A549 (cell line): Measurements from ENCODE around the gene ZPBP2.

Source experiments
- CEBPB ChIP-seq, 2 experiments: fragments of >200 bp in 1 of 2; sonication (Bioruptor Twin) in 1 of 2; formaldehyde crosslinking in 1 of 2; IDR thresholded peaks; 2 replicates each; pipeline ENCODE4 v1.6.1; 2012 to 2016
- CHD2 ChIP-seq: fragments of 150-350 bp; IDR thresholded peaks from 2 replicates; pipeline ENCODE4 v1.6.1; 2014; ENCODE audit warnings: low read length; ENCODE audit not compliant: partially characterized antibody
- MAFK ChIP-seq: fragments of 450-650 bp; IDR thresholded peaks from 2 replicates; pipeline ENCODE4 v1.6.1; 2014; ENCODE audit not compliant: partially characterized antibody
- POLR2A ChIP-seq: IDR thresholded peaks from 2 replicates; pipeline ENCODE4 v1.6.1; 2012; ENCODE audit warnings: mild to moderate bottlenecking, low read length
- RAD21 ChIP-seq, 2 experiments: fragments of >200 bp in 1 of 2; sonication (Bioruptor Twin) in 1 of 2; formaldehyde crosslinking in 1 of 2; IDR thresholded peaks in 1 of 2; conservative IDR thresholded peaks in 1 of 2; 2 replicates in 1 of 2; 3 replicates in 1 of 2; pipeline ENCODE4 v1.6.1; 2012 to 2018; ENCODE audit warnings: inconsistent platforms in 1 of 2
- RCOR1 ChIP-seq: fragments of 150-350 bp; IDR thresholded peaks from 2 replicates; pipeline ENCODE4 v1.6.1; 2014; ENCODE audit warnings: antibody characterized with exemption, low read length, low read depth
- SMC3 ChIP-seq: fragments of >200 bp; sonication (Bioruptor Twin); formaldehyde crosslinking; IDR thresholded peaks from 3 replicates; pipeline ENCODE4 v1.6.1; 2018; ENCODE audit warnings: inconsistent platforms
- TP53 ChIP-seq: fragments of 250-450 bp; sonication (Bioruptor Pico); IDR thresholded peaks from 2 replicates; pipeline ENCODE4 v1.5.0; 2021; ENCODE audit warnings: mild to moderate bottlenecking, moderate library complexity
- ZC3H11A ChIP-seq: fragments of 450-650 bp; IDR thresholded peaks from 2 replicates; pipeline ENCODE4 v1.6.1; 2014; ENCODE audit warnings: antibody characterized with exemption, mild to moderate bottlenecking
- TF ChIP-seq, protein P1 (sequence below): fragments of >200 bp; sonication (Bioruptor Twin); formaldehyde crosslinking; IDR thresholded peaks from 3 replicates; pipeline ENCODE4 v1.5.1; 2016
- TF ChIP-seq, protein P2 (sequence below): fragments of 200-600 bp; sonication (generic); IDR thresholded peaks from 2 replicates; pipeline ENCODE4 v1.6.1; 2016; ENCODE audit warnings: antibody characterized with exemption, mild to moderate bottlenecking, moderate library complexity

DNA sequence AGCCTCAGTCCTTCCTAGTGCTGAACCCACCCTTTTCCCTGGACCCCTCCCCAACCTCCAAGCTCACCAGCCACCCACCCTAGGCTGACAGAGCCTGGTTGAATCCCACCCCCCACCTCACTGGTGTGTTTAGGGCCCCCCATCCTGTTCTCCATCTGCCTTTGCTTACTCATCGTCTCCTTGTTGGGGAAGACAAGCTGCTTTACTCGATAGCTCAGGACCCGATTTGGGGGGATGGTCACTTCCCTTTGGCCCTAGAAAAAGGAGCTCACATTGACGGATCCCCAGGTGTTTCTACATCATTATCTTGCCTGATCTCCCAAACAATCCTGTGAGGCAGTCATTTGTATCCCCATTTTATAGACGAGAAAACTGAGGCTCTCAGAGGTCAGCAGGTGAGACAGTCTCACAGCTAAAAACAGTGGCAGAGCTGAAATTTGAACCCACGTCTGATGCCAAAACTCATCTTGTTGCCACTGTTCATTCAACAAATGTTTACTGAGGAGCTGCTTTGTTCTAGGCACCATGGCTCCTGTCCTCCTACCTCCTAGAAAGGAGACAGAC is 40.9 kb downstream of the ZPBP2 start:
- no peak for TF ChIP-seq POLR2A
- no peak for TF ChIP-seq RCOR1
- TF ChIP-seq, protein P1, sequence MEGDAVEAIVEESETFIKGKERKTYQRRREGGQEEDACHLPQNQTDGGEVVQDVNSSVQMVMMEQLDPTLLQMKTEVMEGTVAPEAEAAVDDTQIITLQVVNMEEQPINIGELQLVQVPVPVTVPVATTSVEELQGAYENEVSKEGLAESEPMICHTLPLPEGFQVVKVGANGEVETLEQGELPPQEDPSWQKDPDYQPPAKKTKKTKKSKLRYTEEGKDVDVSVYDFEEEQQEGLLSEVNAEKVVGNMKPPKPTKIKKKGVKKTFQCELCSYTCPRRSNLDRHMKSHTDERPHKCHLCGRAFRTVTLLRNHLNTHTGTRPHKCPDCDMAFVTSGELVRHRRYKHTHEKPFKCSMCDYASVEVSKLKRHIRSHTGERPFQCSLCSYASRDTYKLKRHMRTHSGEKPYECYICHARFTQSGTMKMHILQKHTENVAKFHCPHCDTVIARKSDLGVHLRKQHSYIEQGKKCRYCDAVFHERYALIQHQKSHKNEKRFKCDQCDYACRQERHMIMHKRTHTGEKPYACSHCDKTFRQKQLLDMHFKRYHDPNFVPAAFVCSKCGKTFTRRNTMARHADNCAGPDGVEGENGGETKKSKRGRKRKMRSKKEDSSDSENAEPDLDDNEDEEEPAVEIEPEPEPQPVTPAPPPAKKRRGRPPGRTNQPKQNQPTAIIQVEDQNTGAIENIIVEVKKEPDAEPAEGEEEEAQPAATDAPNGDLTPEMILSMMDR = no peak
- no peak for TF ChIP-seq TP53 (CRISPR knock-in tag)
- TF ChIP-seq CEBPB (IDR thresholded peaks at IDR 0.05) = no peak
- no peak for TF ChIP-seq ZC3H11A
- no peak for TF ChIP-seq MAFK
- TF ChIP-seq, protein P2, sequence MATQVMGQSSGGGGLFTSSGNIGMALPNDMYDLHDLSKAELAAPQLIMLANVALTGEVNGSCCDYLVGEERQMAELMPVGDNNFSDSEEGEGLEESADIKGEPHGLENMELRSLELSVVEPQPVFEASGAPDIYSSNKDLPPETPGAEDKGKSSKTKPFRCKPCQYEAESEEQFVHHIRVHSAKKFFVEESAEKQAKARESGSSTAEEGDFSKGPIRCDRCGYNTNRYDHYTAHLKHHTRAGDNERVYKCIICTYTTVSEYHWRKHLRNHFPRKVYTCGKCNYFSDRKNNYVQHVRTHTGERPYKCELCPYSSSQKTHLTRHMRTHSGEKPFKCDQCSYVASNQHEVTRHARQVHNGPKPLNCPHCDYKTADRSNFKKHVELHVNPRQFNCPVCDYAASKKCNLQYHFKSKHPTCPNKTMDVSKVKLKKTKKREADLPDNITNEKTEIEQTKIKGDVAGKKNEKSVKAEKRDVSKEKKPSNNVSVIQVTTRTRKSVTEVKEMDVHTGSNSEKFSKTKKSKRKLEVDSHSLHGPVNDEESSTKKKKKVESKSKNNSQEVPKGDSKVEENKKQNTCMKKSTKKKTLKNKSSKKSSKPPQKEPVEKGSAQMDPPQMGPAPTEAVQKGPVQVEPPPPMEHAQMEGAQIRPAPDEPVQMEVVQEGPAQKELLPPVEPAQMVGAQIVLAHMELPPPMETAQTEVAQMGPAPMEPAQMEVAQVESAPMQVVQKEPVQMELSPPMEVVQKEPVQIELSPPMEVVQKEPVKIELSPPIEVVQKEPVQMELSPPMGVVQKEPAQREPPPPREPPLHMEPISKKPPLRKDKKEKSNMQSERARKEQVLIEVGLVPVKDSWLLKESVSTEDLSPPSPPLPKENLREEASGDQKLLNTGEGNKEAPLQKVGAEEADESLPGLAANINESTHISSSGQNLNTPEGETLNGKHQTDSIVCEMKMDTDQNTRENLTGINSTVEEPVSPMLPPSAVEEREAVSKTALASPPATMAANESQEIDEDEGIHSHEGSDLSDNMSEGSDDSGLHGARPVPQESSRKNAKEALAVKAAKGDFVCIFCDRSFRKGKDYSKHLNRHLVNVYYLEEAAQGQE = no peak
- TF ChIP-seq RAD21 (conservative IDR thresholded peaks at IDR 0.05 in 1 of 2, IDR thresholded peaks at IDR 0.05 in 1 of 2) = no peak
- TF ChIP-seq SMC3 = no peak
- TF ChIP-seq CHD2 = no peak
